H4 (cell line): ENCODE measurements around the gene NVL. TPM values are rescaled to one million over a fixed set of nuclear protein-coding genes. Genes with fewer than 3 reads are reported as not detected.
"Not testable (repeated sequence)": the region's sequence is repeated elsewhere in the genome, so short reads cannot be mapped to it uniquely, and the experiment has no call there.

Experiments
- DNase-seq: peaks from one replicate; pipeline ENCODE4 v3.0.0-alpha.2; 2015; ENCODE audit warnings: low spot score
- total RNA-seq: library from RNA; depleted of rRNA; stranded (reverse); fragments of >200 nt; shearing (Covaris generic); gene quantifications from 2 replicates; pipeline ENCODE4 v1.2.3, GENCODE V29; 2014

Gene NVL
- total RNA-seq, 1 experiment from 2014 or later = 17.9 TPM

- DNase-seq = no peak
Measured at GRCh38 chr1:224237119-224237881, 92.7 kb downstream of the NVL start.

GRCh38 chr1:224235813-224236493, 94.0 kb downstream of the NVL start:
- no peak for DNase-seq

GRCh38 chr1:224234017-224234416, 96.0 kb downstream of the NVL start:
- no peak for DNase-seq

- no peak for DNase-seq
Measured at GRCh38 chr1:224226849-224227502, 103.0 kb downstream of the NVL start.

GRCh38 chr1:224223819-224224714, 105.9 kb downstream of the NVL start:
- peak; percentile 95 for DNase-seq

GRCh38 chr1:224219612-224220059, 110.3 kb downstream of the NVL start:
- no peak for DNase-seq

GRCh38 chr1:224219011-224219611, 110.9 kb downstream of the NVL start:
- no peak for DNase-seq

GRCh38 chr1:224217655-224218623, 112.0 kb downstream of the NVL start:
- no peak for DNase-seq

- DNase-seq = no peak
Measured at GRCh38 chr1:224216382-224216781, 113.6 kb downstream of the NVL start.

GRCh38 chr1:224213438-224214119, 116.4 kb downstream of the NVL start:
- no peak for DNase-seq

GRCh38 chr1:224212618-224213061, 117.3 kb downstream of the NVL start:
- DNase-seq = no peak

GRCh38 chr1:224211206-224211962, 118.6 kb downstream of the NVL start:
- no peak for DNase-seq

GRCh38 chr1:224205931-224206538, 123.9 kb downstream of the NVL start:
- DNase-seq = not testable (repeated sequence)

- peak; percentile 54 for DNase-seq
Measured at GRCh38 chr1:224205438-224205840, 124.5 kb downstream of the NVL start.

GRCh38 chr1:224203243-224204016, 126.5 kb downstream of the NVL start:
- DNase-seq = peak; percentile 68

GRCh38 chr1:224201853-224202252, 128.1 kb downstream of the NVL start:
- DNase-seq = no peak

- DNase-seq = no peak
Measured at GRCh38 chr1:224201383-224201782, 128.6 kb downstream of the NVL start.
